HG02973 (cell line): ENCODE data around the gene EDDM13.
"Not testable (repeated sequence)": the region's sequence is repeated elsewhere in the genome, so short reads cannot be mapped to it uniquely, and the experiment has no call there.

ENCODE experiments used
- ATAC-seq: cut with Tn5 transposase; IDR thresholded peaks from one replicate; pipeline ENCODE4 v1.9.1; 2021; ENCODE audit warnings: moderate library complexity; ENCODE audit not compliant: unreplicated experiment

EDDM13 gene

DNA sequence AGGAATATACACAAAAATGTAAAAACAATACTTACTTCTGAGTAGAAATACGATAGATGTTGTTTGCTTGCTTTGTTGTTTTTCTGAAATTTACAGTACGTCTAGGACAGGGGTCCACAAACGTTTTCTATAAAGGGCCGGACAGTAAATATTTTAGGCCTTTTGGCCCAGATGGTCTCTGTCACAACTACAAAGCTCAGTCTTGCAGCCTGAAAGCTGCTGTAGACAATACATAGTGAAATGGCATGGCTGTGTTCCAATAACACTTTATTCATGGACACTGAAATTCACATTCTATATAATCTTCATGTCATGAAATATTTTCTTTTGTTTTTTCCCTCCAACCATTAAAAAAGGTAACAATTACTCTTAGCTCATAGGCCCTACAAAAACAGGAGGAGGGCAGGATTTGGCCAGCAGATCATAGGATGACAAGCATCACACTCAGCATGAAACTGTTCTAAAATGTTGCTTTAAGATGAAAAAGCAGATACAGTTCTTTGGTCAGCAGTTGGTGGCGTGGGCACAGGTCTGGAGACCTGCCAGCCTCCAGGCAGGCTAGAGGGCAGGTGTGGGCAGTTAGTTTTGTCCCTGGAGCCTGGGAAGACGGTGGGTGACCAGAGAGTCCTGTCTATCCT is at the start of gene EDDM13:
TSS of gene EDDM13 (plus strand) at position 588 of the 638 bp plus-strand sequence. CDS start 87 bp downstream, outside the sequence.
- no peak for ATAC-seq

DNA sequence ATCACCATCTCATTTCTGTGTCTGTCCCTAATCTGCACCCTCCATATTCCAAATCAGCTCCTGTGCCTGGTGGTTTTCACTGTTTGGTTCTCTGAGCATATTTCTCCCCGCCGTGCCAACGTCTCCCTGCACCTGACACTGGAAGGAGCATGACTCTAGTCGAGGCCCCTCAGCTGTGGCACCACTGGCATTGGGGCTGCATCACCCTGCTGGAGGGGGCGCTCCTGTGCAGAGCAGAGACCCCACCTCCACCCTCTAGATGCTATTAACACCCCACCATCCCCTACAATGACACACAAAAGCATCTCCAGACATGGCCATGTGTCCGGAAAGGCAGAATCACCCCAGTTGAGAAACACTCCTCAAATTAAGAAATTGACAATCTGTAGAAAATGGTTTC is 49.6 kb upstream of the EDDM13 start:
- ATAC-seq, result no peak

DNA sequence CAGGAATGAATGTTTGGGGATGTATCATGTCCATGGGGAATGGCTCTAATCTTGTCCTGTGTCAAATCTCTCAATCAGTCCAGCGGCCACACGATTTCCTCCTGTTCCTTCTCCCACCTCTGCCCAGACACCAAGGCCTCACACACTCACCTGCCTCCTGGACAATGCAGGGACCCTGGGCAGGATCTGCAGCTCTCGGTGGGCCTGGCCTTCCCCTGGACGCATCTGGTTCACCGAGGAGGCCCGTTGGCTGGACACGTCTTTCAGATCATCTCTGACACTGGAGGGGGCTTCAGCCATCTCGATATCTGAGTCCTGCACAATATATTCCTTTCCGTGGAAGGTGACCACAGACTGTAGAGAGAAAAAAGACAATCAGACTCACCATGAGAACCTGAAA is 49.1 kb upstream of the EDDM13 start:
- no peak for ATAC-seq

DNA sequence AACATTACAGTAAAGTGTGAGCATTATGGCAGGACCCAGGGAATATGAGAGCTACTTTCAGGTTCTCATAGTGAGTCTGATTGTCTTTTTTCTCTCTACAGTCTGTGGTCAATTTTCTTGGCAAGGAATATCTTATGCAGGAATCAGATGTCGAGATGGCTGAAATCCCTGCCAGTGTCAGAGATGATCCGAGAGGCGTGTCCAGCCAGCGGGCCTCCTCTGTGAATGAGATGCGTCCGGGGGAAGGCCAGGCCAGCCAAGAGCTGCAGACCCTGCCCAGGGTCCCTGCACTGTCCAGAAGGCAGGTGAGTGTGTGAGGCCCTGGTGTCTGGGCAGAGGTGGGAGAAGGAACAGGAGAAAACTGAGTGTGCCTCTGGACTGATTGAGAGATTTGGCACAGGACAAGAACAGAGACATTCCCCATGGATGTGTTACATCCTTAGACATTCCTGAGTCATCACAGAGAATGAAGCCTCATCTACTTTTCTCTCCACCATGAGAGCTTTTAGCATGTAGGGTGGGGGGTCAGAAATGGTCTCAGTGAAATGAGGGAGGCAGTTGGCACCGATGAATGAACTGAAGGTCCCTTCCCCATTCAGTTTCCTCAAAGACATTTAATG is 27.3 kb upstream of the EDDM13 start:
- no peak for ATAC-seq

- ATAC-seq, result not testable (repeated sequence)
Measured at GRCh38 chr19:56245764-56246163, 26.8 kb upstream of the EDDM13 start.

GRCh38 chr19:56248736-56249338 is 23.7 kb upstream of the EDDM13 start:
- ATAC-seq, result not testable (repeated sequence)

DNA sequence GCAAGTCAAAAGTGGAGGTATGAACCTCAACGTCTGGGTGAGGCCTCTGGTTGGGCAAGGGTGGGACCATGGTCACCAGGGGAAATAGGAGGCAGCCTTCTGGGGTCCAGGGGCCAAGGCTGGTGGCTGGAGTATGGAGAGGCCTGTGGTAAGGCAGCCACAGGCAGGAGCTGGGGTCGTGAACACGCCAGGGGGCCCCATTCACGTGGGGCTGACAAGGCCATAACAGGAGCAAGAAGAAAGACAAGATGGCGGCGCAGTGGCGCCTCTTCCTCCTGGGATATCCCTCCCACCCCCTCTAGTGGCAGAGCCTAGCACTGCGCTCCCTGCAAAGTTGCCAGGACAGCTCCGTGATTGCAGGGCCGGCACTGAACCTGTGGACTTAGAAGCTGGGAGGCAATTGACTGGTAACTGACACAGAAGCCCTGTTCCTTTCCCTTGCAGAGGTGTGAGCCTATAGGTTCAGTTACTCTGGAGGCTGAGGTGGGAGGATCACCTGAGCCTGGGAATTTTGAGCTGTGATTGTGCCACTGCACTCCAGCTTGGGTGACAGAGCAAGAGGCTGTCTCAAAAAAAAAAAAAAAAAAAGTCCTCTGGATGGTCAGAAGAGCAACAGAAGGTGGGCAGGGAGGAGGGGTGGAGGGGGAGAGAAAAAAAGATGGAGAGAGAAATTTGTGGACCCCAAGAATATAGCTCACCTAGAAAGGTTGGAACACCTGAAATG is 19.7 kb upstream of the EDDM13 start:
- no peak for ATAC-seq

DNA sequence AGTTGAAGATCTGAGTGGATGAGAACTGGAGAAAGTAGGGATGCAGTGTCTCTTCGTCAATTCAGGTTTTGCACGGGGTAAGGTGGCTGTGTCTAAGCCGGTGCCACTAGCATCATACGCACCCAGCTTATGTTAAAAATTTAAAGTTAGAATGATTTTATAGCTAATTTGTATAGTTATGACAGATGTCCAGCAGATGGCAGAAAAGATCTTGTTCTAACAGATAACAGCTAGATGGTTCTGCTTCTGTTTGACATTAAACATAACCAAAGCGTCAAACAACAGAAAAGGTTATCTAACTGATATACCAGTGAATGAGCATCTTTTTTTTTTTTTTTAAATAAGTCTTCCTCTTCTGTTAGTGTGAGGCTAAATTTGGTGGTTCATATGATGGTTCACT is 18.8 kb upstream of the EDDM13 start:
- ATAC-seq, result no peak

DNA sequence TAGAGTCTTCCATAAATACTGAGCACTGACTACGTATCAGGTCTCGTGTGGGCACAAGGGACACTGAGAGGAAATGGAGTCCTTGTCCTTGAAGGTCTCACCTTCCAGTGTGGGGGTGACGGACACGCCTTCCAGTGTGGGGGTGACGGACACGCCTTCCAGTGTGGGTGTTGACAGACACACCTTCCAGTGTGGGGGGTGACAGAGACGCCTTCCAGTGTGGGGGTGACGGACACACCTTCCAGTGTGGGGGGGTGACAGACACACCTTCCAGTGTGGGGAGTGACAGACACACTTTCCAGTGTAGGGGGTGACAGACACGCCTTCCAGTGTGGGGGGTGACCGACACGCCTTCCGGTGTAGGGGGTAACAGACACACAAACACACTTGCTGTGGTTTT is 14.3 kb upstream of the EDDM13 start:
- no peak for ATAC-seq

DNA sequence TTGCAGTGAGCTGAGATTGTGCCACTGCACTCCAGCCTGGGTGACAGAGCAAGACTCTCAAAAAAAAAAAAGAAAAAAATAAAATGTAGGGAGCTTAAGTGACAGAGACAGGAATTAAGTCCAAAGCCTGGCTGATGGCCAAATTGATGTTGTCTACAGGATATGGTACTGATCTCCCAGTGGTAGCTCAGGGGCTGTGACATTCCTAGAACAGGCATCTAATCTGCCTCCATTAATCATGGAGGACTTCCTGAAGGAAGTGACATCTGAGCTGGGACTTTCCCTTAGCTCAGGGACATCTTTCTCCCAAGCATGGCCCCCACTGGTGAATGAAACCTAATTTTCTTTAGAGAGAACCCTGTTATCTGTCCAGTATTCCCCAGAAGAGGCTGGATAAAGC is 11.4 kb upstream of the EDDM13 start:
- no peak for ATAC-seq

- ATAC-seq, result not testable (repeated sequence)
Measured at GRCh38 chr19:56261932-56262331, 10.6 kb upstream of the EDDM13 start.

- no peak for ATAC-seq
Measured at GRCh38 chr19:56263319-56263718, 9.2 kb upstream of the EDDM13 start.

- no peak for ATAC-seq
Measured at GRCh38 chr19:56266051-56266450, 6.5 kb upstream of the EDDM13 start.

- no peak for ATAC-seq
Measured at GRCh38 chr19:56269348-56269747, 3.2 kb upstream of the EDDM13 start.

GRCh38 chr19:56270676-56271075 is 1.9 kb upstream of the EDDM13 start:
- ATAC-seq, result no peak

- no peak for ATAC-seq
Measured at GRCh38 chr19:56271151-56271550, 1.4 kb upstream of the EDDM13 start.

DNA sequence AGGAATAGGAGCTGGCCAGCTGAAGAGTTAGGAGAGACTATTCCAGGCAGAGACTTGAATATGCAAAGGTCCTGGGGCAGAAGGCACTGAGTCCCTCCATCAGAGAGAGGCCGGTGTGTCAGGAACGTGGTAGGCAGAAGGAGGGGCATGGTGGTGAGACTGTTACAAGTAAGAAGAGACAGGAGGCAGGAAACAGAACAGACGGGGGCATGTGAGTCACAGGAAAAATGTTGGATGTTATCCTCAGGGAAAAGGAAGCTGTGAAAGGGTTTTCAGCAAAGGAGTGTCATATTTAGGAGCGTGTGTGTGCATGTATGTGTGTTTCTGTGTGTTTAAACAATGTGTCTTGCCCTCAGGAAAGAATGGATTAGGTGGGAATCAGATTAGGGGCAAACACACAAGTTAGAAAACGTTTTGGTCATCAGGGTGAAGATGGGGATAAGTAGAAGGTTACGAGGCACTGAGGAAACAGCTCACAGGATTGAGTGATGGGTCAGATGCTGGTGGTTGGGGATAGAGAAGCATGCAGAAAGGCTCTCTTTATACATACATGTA is 1.1 kb downstream of the EDDM13 start:
- no peak for ATAC-seq

- no peak for ATAC-seq
Measured at GRCh38 chr19:56282809-56283208, 10.3 kb downstream of the EDDM13 start.

- no peak for ATAC-seq
Measured at GRCh38 chr19:56284746-56285145, 12.2 kb downstream of the EDDM13 start.

DNA sequence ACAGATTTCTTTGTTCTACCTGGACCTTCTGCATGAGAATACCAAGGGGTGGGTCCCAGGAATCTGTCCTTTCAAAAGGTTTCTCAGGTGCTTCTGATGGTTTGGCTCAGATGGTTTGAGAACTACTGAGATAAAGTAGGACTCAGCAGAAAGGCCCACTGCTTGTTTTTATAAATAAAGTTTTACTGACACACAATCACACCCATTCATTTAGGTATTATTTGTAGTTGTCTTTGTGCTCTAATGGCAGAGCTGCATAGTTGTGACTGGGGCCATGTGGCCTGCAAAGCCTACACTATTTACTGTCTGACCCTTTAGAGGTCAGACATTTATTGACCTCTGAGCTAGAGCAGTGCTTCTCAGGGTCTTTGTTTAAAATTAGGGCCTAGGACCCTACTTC is 17.6 kb downstream of the EDDM13 start:
- no peak for ATAC-seq

GRCh38 chr19:56291867-56292266 is 19.3 kb downstream of the EDDM13 start:
- ATAC-seq, result no peak
